NCI-H1105 treated with DMSO at 0.1 percent for 48 hours (cell line): ENCODE results near the gene PLCB1.
"Not testable (repeated sequence)": the region's sequence is repeated elsewhere in the genome, so short reads cannot be mapped to it uniquely, and the experiment has no call there.

Experiments
- DNase-seq: peaks from one replicate; lab custom pipeline; 2025; lab: John Stamatoyannopoulos, UW

Gene PLCB1

DNA sequence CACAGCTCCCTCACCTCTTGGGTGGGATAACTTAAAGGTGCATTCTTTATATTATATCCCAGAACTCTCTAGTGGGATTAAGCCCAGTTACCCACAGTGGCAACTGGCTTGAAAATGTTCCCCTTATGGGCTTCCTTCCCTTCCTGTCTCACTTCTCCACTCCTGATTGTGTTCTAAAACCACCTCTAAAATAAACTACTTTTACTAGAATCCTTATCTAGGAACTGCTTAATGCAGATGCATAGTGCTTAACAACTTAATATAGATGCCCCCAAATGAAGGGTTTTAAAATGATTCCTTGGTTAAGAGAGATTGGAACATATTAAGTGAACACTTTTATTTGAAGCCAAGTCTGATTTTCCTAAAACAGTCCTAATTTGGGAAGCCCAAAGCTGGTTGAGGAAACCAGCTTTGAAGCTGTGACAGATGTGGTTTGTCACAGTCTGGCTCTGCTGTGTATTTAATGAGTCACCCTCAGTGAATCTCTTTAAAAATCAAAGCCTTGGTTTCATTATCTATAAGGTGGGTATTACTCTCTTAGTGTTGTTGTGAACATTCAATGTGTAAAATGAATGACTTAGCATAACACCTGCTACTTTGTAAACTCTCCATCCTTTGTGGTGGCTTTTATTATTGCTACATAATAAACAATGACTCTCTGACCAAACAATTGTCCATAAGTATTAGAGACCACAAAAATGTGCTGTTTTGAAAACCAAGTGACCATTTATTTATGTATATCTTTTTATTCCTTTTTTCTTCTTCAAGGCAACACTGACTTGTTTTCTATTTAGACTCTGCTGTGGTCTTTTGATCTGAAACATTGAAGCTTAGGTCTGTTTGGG, 24.4 kb downstream of the PLCB1 start:
- DNase-seq: no peak

DNA sequence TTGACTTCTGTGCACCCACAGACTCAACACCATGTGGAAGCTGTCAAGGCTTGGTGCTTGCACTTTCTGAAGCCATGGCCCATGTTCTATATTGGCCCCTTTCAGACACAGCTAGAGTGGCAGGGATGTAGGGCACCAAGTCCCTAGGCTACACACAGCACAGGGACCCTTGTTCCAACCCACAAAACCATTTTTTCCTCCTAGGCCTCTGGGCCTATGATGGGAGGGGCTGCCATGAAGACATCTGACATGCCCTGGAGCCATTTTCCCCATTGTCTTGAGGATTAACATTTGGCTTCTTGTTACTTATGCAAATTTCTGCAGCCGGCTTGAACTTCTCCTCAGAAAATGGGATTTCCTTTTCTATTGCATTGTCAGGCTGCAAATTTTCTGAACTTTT, 27.2 kb downstream of the PLCB1 start:
- DNase-seq: not testable (repeated sequence)

DNA sequence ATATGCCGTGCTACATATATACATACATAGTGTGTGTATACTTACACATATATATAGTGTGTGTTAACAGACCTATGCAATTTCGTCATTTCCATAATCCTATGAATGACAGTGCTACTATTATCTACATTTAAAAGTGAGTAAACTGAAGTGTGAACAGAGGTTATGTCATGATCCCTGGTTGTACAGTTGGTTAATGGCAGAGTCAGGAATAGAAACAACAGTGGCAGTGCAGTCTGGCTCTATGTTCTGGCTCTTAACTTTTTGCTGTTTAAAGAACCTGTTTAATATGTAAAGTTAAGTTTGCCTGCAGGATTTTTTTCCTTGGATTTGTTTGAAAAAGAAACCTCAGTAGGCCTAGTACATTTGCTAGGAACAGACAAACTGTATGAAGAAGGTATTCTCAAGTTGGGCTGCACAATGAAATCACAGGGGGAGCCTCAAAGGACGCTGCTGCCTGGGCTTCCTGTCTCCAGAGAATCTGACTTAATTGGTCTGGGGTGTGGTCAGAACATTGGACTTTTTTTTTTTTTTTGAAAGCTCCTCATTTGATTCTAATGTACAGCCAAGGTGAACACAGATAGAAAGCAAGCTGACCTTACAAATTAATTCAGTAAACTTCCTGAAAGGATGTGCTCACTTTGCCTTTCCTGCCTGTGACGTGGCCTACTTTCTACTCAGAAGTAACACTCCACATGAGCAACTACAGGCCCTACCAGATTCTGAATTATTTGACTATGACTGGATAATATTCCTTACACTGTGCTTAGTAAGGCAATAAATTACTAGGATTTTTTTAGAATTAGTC, 29.4 kb downstream of the PLCB1 start:
- DNase-seq: no peak

DNA sequence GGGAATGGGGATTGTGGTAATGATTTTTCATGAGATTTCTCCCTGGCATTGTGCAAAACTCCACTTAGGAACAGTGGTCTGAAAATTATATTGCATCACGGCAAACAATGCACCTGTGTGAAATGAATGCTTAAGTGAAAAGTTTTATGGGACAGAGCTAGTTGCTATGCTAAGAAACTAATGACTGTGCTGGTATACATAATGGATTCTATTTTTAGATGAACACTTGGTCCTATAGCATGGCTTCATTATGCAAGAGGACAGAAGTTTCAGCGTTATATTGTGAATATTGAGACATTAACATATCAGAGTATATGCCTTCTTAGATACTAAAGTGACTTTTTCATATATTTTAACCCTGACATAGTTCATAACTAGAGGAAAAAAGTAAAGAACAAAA, 30.5 kb downstream of the PLCB1 start:
- no peak for DNase-seq

DNA sequence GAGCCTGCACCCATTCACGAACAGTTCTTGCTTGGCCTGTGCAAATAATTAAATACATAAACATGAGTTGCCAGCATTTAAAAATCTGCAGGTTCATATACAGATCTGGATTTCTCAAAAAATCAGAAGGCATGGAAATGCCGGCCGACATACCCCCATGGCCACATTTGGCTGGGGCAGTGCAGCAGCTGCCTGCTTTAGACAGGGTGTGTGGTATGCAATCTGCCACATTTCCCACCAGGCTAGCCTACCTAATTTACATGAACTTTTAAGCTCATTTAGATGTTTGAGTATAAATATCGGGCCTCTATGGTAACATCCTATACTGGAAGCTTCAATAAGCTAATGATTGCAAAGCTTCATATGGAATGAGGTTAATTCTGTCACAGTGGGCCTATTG, 31.5 kb downstream of the PLCB1 start:
- DNase-seq: no peak

DNA sequence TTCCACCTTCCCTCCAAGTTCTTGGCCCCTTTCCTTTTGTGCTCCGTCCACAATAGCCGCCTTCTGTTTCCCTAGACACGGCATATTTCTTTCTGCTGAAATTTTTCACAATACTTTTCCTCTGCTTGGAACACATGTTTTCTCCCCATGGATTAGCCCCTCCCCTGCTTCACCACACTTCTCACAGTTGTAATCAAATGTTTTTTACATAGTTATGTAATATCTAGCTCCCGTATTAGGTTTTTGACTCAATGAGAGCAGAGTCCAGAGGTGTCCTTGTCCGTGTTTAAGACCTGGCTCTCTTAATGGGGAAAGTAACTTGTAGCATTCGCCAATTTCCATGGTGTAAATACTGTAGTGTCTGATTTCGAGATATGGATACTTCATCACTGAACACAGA, 34.7 kb downstream of the PLCB1 start:
- DNase-seq: no peak

DNA sequence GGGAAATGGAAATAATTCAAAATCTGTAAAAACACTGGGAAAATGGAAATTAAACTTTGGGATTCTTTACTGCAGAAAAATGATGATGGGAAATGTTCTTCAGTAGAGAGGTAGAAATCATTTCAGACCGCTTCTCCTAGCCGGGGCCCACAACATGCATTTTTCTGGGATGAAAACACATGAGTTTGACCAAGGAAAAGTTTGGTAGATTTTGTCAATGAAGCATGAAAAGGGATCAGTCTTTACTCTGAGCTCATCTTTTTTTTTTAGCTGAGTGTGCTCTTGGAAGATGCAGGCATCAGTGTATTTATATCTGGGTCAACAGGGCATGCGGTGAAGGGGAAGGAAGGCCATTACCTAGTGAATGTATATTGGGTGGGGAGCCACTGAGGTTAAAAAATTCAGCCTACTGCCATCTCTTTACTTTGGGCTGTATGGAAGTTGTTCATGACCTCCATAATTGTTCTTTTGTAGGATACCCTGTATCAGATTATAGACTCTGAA, 36.8 kb downstream of the PLCB1 start:
- no peak for DNase-seq

DNA sequence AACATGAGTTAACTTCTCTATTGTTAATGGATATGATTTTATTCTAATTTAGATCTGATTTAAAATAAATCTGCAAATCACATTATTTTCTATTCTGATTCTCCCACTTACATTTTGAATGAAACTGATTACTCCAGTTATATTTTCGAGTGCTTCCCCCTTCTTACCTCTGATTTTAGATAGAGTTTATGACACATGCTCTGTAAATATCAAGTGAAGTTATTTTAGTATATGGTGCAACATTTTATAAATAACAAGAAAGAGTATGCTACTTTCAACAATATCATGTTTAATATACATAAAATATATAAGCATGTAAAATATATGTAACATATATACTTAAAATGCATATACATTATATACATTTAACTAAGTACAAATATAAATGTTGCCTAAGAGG, 38.9 kb downstream of the PLCB1 start:
- DNase-seq: no peak

DNA sequence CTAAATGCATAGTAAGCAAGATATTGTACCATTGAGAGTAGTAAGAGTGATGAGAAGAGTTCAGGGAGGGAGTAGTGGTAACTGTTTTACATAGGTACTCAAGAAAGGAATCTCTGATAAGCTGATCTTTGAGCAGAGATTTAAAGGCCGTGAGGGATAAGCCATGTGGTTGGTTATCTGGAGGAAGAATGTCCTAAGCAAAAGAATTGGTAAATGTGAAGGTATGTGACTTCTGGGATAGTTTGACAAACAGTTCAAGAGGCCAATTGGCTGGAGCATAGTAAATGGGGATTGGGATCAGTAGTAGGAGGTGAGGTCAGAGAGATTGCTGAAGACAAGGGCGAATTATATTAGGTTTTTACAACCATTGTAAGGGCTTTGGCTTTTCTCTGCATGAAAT, 40.1 kb downstream of the PLCB1 start:
- no peak for DNase-seq

DNA sequence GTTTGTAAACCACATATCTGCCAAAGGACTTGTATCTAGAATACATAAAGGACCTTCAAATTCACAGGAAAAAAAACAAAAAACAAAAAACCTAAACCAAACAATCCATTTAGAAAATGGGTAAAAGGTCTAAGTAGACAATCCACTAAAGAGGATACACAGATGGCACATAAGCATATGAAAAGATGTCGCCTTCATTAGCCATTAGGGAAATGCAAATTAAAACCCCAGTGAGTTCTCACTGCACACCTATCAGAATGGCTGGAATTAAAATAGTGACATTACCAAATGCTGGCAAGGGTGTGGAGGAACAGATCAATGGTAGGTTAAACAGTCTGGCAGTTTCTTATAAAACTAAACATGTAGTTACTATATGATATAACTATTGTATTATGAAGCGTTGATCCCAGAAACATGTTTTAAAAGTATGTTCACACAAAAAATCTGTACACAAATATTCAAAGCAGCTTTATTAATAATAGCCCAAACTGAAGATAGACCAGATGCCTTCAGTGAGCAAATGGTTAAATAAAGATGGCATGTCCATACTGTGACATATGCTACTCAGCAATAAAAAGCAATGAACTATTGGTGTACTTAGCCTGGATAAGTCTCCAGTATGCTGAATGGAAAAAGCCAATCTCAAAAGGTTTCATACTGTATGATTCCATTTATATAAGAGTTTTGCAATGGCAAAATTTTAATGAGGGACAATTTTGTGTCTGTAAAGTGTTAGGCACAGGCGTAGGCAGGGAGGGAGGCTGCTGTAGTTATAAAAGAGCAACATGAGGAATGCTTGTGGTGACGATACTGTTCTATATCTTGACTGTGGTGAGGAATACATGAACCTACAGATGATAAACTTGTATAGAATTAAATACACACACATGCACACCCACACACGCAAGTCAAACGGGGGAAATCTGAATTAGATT, 43.9 kb downstream of the PLCB1 start:
- no peak for DNase-seq

DNA sequence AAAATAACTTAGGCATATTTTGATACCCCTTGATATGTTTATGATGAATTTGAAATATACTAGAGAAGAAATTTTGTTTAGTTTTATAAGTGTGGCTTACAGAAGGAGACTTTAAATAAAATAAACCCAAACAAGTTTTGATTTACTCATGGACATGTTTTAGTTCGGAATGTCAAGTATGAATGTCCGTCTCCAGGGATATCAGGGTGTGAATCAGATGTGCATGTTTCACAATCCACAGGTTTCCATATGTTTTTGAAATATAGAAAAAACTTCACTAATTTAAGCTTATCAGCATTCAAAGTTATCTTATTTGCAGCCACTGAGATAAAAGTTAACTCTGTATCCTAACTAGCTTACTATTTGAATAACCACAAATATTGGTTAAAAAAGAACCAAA, 51.5 kb downstream of the PLCB1 start:
- no peak for DNase-seq

DNA sequence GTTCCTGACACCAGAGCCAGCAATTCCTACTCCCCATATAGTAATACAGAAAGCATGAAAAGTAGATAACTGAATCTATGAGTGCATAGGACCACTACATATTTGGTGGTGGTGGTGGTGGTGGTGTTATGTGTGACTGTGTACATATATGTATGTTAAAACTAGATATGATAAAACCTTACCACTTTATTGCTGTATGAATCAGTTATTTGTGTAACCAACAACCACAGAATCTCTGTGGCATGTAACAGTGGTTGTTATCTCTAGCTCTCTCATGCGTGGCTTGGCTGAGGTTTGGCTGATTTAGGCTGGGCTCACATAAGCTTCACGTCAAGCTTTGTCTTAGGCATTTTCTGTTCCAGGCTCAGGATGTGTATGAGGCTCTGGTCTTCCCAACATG, 55.7 kb downstream of the PLCB1 start:
- DNase-seq: no peak

DNA sequence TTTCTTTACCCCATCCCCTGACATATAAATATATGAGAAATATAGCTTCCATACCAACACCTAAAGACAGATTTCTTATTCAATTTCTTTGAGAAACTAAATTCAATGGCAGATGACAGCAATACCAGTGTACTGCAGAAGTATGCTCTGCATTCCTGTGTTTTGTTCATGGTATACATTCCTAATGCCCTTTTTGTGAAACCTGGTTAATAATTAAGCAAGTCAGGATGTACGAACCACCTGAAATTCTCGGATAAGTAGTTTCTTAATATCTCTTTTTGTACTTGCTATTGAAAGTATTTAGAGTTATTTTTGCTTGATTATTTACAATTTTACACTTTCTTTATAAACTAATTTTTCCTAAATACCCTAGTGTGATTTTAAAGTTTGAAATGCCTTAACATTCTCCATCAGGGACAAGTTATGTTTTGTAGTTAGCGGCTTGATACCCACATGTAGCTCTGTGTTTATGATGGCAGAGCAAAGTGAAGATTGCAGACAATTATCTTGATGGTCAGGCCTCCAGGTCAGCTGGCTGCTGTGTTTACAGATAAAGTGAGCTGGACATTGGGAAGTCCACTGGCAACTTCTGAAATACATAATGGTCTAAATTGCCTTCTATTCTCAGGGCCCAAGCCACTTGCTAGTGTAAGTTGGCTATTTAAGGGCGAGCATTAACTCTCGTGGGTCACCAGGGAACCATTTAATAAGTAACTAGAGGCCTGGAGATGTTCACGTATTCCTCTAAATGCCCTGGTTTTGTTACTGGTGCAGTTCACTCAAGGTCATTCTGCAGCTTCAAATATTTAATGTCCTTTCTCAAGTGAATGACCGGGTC, 58.2 kb downstream of the PLCB1 start:
- no peak for DNase-seq

DNA sequence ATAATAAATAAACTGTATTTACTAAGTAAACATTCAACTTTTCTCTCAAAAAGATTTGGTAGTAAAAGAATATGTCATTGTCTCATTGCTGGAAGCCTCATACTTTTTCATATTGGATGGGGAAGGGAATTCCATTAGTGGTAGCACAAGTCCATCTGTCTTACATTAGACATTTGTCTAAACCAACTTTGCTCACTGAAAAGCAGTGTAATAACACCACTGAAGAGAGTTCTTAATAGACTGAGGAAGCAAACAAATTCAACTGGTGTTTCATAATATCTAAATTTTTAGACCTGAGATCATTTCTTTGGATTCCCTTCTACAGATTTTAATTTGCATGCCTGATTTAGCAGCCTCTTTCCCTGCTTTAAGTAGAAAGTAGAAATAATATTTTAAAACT, 62.7 kb downstream of the PLCB1 start:
- DNase-seq: no peak

DNA sequence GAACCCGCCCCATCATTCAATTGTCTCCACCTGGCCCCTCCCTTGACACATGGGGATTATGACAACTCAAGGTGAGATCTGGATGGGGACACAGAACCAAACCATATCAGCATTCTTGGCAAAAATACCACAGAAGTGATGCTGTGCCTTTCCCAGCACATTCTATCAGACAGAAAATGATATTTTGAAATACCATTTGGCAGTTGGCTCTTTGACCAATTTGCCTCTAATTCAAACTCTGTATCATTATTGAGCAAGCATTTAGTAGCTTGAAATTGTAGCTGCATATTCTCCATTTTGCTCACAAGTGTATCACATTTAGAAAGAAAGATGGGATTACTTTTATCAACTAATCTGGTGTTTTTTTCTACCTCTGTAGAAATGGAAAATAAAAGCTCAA, 64.0 kb downstream of the PLCB1 start:
- no peak for DNase-seq

DNA sequence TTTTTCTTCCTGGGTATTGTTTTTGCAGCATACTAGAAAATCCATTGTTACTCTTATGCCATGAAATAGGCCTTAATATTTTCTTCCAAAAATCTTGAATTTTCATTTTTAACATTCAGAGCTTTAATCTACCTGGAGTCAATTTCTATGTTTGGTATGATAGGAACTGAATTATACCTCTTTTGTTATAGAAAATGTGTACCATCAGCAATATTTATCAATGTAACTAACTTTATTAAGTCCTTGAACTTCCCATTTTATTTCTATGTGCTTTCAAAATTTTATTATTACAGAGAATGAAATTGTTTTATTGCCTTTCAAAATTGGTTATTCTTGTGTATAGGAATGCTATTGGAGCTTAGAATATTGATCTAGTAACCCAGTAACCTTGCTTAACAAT, 68.2 kb downstream of the PLCB1 start:
- DNase-seq: no peak

DNA sequence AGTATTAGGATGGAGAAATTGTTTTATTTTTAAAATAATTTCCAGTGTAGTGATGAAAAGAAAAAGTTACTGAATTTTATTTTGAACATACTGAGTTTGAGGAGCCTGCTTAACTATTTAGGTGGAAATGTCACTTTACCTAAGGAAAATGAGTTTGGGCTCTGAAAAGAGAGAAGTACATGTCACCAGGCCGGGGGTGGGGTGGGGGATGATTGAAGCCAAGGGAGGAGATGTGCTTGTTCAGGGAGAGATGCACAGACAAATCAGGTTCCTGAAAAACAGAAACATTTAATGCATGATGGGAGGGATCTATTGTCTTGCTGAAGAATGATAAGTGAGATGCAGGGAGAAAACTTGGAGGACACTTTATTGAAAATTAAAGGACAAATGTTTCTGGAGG, 71.3 kb downstream of the PLCB1 start:
- no peak for DNase-seq

DNA sequence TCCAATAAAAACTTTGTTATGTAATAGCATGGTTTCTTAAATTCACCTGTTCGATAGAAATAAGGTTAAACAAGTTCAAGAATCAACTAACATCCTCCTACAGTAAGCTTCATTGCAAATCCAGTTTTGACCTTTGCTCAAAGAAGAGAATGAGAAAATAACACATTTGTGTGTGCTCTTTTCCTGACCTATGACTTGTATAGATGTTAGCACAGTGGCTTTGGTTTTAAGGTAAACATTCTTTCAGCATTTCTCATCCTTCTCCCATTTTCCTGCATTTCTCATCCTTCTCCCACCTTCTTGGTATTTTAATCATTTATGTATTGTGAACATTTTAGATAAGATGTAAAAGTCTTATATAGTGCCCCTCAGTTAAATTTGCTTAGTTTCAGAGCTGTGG, 73.9 kb downstream of the PLCB1 start:
- DNase-seq: no peak

DNA sequence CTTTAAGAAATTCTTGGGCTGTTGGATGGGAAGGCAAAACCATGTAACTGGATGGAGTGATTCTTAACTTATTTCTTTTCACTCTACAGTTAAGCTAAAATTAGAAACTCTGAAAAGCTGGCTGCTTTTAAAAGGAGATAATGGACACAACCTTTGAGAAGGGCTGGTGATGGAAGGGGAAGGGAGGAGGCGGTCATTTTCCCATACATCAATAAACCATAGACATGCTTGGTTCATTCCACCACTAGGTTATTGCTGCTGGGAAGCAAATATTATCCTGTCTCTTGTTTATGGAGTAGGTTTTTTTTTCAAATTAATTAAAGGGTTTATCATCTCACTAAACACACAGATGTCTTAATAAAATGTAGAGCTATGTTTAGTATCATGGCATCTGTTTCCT, 76.2 kb downstream of the PLCB1 start:
- DNase-seq: no peak

DNA sequence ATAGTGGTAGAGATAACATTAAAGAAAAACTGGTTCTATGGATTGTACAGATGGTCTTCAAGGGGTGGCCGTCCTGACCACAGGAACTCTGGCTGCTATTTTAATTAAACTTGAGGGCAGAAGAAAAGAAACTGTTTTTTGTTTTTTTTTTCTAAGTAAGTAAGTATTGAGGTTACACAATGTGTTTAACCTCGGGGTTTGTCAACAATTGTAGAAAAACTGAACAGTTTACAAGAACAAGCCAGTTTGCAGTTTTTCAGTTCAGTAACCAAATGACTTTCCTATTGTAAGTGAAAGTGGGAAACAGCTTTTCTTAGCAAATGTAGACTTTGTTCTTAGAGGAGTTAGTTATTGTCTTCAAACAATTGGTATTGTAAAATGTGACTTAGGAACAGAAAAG, 77.0 kb downstream of the PLCB1 start:
- DNase-seq: no peak

DNA sequence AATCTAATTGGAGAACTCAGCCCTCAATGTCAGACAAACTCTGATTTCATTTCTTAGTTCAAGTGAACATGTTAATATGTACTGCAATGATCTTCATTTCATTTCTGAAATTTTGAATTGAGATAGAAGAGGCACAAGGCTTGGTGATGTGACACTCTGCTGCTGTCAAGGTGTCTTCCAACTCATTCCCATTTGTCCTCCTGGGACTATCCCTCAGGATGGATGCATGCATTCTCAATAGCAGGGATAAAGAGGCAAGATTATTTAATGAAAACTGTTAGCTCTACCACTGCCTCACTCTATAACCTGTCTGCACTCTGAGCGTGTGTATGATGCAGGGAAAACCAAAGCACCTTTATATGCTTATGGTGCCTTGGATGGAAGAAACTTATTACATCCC, 78.7 kb downstream of the PLCB1 start:
- no peak for DNase-seq
